ENCODE data around the gene RABEP2.
"Not testable (repeated sequence)": the region's sequence is repeated elsewhere in the genome, so short reads cannot be mapped to it uniquely, and the experiment has no call there.

The RABEP2 gene

DNA sequence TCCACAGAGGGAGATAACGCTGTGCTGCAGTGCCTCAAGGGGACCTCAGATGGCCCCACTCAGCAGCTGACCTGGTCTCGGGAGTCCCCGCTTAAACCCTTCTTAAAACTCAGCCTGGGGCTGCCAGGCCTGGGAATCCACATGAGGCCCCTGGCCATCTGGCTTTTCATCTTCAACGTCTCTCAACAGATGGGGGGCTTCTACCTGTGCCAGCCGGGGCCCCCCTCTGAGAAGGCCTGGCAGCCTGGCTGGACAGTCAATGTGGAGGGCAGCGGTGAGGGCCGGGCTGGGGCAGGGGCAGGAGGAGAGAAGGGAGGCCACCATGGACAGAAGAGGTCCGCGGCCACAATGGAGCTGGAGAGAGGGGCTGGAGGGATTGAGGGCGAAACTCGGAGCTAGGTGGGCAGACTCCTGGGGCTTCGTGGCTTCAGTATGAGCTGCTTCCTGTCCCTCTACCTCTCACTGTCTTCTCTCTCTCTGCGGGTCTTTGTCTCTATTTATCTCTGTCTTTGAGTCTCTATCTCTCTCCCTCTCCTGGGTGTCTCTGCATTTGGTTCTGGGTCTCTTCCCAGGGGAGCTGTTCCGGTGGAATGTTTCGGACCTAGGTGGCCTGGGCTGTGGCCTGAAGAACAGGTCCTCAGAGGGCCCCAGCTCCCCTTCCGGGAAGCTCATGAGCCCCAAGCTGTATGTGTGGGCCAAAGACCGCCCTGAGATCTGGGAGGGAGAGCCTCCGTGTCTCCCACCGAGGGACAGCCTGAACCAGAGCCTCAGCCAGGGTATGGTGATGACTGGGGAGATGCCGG is 7.5 kb upstream of the RABEP2 start:
- no peak for DNase-seq

DNA sequence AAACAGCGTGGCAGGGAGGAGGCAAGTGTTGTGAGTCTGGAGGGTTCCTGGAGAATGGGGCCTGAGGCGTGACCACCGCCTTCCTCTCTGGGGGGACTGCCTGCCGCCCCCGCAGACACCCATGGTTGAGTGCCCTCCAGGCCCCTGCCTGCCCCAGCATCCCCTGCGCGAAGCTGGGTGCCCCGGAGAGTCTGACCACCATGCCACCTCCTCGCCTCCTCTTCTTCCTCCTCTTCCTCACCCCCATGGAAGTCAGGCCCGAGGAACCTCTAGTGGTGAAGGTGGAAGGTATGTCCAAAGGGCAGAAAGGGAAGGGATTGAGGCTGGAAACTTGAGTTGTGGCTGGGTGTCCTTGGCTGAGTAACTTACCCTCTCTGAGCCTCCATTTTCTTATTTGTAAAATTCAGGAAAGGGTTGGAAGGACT is 6.8 kb upstream of the RABEP2 start, which contains the start of gene CD19:
Gene CD19 (plus strand): TSS at position 171 of the 425 bp plus-strand sequence. CDS start 30 bp downstream, at position 201.
- no peak for DNase-seq

DNA sequence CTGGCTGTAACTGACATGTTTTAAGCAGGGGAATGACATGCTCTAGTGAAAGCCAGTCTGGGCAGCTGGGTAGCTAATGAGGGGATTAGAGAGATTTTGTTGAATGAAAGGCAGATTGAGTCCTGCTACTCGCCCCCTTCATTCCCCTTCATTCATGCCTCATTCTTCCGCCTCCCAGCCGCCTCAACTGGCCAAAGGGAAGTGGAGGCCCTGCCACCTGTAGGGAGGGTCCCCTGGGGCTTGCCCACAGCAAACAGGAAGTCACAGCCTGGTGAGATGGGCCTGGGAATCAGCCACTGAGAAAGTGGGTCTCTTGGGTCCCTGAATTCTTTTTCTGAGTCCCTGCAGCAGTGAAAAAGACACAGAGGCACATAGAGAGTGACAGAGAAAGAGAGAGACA is 5.6 kb upstream of the RABEP2 start:
- DNase-seq = no peak

DNA sequence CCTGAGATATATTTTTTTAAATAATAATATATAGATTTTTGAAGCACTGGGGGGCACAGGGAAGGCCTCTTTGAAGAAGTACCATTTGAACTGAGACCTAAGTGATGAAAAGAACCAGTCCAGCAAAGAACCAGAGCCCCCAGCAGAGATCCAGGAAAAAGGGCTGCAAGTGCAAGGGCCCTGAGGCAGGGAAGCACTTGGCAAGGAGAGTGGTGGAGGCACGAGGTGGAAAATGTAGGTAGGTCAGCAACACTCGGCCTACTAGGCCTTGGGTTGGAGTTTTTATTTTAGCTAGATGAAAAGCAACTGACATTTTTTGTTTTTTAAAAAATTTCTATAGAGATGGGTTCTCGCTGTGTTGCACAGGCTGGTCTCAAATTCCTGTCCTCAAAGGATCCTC is 5.2 kb upstream of the RABEP2 start:
- no peak for DNase-seq

DNA sequence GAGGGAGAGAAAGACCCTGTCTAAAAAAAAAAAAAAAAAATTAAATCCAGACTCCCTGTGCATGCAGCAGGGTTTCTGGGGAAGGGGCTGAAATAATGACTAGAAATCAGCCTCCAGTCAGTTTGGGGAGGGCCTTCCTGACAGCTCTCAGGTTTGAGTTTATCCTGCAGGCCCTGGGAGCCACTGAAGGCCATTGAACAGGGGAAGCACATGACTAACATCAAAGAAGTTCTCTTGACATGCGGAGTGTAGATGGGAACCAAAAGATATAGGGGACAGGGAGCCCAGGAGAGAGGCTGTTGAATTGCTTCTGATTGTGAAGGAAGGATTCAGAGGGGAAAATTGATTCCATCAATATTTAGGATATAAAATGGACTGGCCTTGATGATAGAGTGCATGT is 2.8 kb upstream of the RABEP2 start:
- DNase-seq = no peak

DNA sequence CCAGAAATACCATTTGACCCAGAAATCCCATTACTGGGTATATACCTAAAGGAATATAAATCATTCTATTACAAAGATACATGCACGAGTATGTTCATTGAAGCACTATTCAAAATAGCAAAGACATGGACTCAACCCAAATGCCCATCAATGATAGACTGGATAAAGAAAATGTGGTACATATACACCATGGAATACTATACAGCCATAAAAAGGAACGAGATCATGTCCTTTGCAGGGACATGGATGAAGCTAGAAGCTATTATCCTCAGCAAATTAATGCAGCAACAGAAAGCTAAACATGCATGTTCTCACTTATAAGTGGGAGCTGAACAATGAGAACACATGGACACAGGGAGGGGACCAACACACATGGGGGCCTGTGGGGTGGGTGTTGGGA is 1.2 kb upstream of the RABEP2 start:
- not testable (repeated sequence) for DNase-seq

DNA sequence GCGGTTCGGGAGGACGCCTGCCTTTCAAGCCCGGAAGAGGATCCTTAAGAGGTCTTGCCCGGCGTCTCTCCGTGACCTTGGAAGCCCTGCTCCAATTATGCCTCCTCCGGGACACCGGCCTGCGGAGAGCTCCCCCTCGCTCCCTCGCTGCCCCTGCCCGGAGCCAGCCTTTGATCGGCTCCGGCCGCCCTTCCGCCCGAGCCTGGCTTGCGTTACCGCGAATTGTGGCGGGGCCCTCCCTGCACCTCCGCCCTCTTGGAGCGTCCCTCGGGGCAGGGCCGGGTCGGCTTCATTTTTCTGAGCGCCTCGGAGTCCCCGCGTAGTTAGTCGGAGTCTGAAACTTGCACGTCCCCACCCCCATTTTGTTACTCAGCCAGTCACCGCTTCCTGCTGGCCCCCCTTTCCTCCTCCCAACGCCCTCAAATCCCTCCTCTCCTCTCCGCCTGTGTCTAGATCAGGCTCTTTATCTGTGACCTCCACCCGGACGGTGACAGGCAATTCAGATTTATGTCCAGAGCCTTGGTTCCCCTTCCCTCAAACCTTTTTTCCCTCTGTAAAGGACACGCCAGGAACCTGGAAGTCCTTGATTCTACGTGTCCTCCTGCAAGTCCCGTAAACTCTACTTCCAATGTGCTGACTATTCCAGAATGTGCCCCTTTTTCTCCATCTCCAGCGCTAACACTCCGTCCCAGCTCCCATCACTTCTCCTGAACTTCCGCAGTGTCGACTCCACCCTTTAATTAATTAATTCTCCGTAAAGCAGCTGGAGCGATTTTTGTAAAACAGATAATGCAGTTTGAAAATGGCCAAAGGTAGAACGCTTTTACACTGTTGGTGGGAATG is 569 bp upstream of the RABEP2 start:
- peak in 8 of 14 donors; percentile 32 to 77 (median 66) for DNase-seq

DNA sequence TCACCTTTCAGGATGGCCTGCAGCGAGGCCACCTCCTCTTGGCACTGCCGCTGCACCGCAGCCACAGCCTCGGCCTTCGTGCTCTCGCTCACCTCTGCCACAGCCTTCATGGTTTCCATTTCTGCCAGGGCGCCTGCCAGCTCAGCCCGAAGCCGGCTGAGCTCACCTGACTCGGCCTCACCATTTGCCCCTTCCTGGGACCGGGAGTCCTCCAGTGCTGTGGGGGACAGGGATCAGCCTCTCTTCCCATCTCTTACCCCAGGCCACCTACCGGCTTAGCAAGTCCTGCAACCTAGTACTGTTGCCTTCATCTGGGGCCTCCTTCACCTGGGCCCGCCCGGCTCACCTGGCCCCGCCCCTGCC is 658 bp downstream of the RABEP2 start:
- no peak for DNase-seq

DNA sequence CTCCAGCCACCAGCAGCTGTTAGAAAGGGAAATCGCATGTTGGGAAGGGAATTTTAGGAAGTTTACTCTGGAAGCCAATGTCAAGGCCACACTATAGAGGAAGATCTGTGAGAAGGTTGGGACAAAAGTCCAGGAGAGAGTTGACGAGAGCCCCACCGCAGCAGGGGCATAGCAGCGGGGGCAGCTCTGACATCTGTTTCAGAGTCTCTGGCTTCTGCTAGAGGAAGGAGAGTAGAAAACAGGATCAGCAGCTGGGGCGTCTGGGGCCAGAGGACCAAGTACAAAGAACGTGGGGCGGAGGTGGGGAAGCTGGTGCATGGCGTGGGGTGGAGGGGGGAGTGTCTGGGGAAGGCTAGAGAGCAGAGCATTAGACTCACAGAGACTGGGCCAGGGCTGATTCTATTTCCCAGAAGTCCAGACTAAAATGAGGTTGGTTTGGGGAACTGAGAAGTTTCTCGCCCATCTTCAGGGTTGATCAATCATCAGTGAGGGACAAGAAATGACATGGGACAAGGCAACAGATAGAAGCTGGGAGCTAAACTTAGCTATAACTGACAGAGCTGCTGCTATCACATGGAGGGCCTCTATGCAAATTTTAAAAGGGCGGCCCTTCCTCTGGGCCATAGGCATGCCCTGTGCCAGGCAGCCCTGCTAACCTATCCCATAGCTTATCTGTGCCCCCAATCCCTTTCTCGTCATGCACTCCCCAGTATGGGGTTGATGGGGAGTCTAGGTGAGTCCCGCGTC is 1.2 kb downstream of the RABEP2 start:
- DNase-seq = peak in 4 of 14 donors; percentile 1 to 6 (median 4)

DNA sequence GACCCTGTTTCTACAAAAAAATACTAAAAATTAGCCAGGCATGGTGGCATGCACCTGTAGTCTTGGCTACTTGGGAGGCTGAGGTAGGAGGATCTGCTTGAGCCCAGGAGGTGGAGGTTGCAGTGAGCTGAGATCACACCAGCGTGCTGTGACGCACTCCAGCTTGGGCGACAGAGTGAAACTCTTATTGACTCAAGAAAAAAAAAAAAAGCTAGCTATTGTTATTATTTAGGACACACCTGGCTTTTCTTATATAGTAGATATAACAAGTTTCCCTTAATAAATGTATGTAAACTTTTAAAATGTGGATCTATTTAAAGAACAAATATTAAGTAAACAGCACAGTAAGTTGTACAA is 1.8 kb downstream of the RABEP2 start:
- no peak for DNase-seq

DNA sequence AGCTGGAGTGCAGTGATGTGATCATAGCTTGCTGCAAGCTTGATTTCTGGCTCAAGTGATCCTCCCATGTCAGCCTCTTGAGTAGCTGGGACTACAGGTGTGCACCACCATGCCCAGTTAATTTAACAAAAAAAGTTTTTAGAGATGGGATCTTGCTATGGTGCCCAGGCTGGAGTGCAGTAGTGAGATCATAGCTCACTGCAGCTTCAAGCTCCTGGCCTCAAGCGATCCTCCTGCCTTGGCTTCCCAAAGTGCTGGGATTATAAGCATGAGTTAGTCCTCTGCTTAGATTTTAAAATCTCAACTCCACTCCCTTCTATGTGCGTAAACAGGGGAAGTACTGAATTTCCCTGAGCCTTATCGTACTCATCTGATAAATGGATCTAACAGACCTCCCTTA is 6.3 kb downstream of the RABEP2 start:
- no peak for DNase-seq

DNA sequence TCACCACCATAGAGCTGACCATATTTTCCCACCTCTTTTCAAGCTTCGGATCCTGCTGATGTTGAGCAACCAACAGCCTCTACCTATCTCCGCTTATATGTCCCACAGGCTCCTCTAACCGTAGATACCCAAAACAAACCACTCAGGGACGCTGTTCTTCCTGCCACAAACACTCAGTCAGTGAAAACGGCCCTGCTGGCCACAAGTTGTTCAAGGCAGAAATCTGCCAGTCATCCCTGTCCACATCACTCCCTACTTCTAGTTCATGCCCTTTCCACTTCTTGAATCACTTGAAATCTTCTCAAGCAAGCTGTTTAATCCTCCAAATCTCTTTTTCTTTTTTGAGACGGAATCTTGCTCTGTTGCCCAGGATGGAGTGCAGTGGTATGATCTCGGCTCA is 7.9 kb downstream of the RABEP2 start:
- DNase-seq = no peak

DNA sequence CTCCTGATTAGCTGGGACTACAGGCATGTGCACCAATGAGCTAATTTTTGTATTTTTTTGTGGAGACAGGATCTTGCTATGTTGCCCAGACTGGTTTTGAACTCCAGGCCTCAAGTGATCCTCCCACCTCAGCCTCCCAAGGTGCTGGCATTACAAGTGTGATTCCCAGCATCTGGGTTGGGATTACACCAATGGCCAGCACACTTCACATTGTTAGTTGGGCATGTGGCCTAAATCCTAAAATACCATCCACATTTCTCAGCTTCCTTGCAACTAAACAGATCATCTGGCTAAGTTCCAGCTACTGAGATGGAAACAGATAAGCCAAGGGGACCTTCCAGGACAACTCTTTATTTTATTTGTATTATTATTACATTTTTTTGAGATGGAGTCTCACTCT is 9.9 kb downstream of the RABEP2 start:
- no peak for DNase-seq

DNA sequence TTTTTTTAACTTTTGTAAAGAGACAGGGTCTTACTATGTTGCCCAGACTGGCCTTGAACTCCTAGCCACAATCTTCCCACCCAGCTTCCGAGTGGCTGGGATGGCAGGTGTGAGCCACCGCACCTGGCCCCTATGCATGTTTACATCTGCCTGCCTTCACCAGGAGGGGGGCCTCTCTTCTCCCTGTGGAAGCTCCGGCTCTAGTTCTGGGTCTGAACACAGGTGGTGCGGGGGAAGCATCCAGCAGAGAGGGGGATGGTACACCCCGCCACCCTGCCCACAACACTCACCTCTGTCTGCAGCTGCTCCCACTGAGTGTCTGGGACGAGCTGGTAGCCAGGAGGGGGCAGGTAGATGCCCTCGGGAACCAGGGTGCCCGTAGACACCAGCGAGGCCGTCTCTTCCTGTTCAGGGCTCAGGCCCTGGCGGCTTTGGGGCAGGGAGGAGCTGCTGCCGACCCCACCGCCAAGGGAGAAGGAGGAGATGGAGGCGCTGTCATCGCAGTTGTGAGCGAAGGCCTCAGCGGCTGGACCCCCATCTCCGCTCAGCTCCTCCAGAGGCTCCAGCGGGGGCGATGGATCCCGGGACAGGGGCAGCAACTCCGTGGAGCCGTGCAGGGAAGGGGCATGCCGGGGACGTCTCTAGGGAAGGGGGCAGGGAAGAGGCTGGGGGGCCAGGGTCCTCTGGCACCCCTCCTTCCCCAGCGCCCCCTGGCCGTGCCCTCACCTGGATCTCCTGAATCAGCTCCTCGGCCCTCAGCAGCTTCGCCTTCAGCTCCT is 10.9 kb downstream of the RABEP2 start:
- no peak for DNase-seq

DNA sequence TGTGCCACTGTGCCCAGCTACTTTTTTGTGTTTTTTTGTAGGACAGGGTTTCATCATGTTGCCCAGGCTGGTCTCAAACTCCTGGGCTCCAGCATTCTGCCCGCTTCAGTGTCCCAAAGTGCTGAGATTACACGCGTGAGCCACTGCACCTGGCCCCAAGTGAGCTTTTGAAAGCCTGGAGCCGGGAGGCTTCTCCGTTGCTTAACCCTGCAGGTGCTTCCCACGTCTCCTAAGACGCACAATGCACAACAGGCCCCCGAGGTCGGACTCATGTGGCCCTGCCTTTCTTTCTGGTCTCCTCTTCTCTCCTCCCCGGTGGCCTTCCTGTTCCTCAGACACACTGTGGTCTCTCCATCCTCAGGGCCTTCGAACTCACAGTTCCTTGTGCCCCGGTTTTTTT is 12.5 kb downstream of the RABEP2 start:
- DNase-seq = no peak

DNA sequence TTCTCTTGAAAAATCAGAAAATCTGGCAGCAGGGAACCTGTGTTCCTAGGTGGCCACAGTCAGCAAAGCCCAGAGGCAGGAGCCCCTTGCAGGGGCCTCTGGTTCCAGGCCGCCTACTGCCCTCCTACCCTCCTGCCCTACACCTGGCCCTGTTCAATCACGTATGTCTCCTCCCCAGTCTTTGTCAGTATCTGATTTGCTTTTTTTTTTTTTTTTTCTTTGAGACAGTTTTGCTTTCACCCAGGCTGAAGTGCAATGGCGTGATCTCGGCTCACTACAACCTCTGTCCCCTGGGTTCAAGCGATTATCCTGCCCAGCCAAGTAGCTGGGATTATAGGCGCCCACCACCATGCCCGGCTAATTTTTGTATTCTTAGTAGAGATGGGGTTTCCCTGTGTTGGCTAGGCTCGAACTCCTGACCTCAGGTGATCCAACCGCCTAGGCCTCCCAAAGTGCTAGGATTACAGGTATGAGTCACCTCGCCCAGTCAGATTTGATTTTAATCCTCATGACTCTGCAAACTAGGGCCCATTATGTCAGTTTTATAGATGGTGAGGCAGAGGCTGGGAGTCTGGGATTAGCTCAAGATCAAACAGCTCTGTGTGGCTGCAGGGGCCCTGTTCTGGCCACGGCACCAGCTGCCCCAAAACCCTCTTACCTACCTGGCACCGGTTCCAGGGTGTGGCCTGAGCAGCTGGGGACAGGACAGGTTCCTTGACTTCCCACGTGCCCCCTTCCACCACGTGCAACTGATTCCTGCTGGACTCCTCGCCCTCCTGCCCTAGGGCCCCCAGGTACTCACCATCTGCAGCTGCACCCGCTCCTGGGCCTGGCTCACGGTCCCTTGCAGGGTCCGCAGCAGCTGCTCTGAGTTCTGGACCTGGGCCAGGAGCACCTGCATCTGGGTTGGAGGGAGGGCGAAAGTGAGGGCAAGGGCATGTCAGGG is 14.7 kb downstream of the RABEP2 start:
- no peak for DNase-seq

DNA sequence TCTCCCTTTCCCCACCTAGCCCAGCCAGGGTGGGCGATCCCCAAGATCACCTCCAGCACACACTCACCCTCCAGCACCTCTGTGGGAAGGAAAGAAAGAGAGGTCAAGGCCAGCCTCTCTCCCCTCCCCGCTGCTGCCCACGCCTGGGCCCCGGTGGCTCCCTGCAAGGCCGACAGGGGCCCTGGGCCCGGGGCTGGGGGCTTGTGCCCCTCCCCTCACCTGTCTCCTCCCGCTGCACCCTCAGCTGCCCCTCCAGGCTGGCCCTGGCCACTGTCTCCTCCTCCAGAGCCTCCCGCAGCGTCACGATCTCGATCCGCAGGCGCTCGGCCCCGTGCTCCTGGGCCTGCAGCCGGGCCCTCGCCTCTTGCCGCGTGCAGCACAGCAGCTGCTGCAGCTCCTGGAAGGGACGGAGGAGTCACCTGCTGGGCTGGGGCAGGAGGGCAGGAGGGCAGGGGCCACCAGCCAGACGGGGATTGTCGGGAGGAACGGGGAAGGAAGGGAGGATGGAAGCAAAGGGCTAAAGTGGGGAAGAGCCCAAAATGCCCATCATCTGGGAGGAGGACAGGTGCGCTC is 19.2 kb downstream of the RABEP2 start:
- DNase-seq = no peak

DNA sequence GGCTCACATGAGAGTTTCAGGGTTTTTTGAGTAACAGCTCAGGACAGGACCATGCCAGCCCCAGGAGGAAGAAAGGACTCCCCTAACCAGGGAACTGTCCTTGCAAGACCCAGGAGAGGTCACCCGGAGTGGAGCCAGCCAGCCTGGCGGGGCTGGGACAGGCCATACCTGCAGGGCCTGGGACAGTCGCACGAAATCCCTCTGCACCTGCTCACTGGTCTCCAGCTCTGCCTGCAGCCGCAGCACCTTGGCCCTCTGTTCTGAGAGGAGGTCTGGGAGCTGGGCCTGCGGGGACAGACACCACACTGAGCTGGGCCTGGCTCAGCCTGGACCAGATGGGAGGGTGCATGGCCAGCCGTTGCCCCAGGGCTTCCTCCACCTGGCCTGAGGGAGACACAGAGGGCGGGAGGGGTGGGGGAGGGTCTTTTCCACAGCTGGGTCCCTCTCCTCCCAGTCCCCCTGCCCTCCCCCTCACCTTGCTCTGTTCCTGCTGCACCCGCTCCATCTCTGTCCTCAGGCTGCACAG is 19.7 kb downstream of the RABEP2 start:
- no peak for DNase-seq

DNA sequence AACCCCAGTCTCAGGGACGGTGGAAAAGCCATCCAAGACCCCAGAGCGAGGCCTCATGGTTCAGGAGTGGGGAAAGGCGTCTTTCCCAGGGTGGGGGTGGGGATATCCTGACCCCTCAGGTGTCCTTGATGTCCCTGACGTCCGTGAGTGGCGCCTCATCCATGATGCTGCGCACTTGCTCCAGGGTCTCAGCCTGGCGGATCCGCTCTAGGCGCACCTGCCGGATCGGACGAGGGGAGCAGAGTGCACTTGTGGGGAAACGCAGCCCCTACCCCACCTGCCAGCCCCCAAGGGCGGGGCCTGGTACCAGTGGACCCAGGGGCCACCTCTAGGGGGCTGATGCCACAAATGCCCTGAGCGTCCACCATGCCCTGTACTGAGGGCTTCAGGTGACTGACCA is 20.2 kb downstream of the RABEP2 start:
- no peak for DNase-seq

DNA sequence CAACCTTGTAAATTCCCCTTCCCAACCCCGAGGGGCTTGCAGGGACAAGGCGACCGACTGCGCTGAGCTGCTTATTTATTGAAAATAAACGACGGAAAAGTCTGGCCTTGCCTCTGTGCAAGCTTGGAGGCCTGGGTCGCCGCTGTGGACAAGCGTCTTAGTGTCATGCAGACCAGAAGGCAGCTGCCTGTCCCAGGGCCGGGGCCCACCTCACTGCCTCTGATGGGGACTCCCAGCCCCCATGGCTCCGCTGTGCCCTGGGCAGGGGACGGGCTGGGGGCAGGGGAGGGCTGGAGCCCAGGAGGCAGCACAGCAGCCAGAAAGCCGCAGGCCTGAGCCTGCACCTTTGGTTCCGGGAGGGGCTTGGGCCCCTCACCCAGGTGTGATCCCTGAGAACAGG is 20.7 kb downstream of the RABEP2 start:
- DNase-seq = no peak

Data from C1 segment of cervical spinal cord (tissue), 14 donors.